Inflammatory macrophage treated with lipopolysaccharide for 1 hour (primary cell): ENCODE data around the gene COL1A1.

Experiments
- DNase-seq, 2 donors: peaks; one replicate each; pipeline ENCODE4 v3.0.0-alpha.2; 2020 to 2022

The COL1A1 gene

DNA sequence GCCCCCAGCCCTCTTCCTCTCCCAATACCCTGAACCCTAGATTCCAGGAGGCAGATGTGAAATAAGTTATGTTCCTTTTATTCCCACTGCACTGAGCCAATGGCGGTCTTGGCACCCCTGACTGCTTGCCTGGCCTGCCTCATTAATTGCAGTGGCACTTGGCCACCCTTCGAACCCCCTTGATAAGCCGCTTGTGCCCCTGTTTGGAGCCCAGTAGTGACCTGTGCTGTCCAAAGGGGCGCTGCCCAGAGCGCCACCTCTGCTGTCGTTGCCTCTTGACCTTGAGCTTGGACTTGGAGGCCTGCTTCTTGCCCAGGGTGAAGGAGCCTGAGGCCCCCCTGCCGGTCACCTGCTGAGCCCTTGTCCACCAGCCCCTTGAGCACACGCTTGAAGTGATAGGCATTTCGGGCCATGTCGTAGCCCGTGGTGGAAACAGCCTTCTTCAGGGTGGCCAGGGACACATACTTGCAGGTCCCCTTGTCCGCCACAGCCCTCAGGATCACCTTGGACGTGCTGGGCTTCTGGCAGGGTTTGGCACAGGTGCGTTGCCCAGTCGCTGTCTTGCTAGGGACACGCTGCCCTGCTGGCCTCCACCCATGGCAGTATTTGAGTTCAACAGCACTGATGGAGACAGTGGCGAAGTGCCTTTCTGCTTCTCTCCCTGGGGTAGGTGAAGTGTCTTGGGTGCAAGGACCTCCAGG, 29.9 kb downstream of the COL1A1 start:
- DNase-seq = no peak

GRCh38 chr17:50170662-50171370, 30.6 kb downstream of the COL1A1 start:
- no peak for DNase-seq

DNA sequence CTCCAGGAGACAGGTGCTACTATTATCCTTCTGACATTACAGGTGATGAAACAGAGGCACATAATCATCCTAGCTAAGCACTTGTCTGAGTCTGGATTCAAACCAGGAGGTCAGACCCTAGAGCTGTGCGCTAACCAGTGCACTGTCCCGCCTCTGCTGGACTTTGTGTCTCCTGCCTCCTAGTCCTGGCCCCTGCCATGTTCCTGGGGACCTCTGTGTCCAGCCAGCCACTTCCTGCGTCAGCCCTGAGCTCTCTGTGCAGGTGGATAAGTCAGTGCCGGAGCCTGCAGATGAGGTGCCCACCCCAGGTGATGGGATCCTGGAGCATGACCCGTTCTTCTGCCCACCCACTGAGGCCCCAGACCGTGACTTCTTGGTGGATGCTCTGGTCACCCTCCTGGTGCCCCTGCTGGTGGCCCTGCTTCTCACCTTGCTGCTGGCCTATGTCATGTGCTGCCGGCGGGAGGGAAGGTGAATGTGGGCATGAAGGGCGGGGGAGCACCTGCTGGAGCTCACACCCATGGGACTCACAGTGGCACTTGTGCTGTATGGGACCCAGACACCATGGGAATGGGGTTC, 31.5 kb downstream of the COL1A1 start:
- DNase-seq = no peak

- peak; percentile 45 to 83 for DNase-seq
Observed at GRCh38 chr17:50169121-50169764, 32.2 kb downstream of the COL1A1 start.

- no peak for DNase-seq
Observed at GRCh38 chr17:50168319-50168718, 33.1 kb downstream of the COL1A1 start.

DNA sequence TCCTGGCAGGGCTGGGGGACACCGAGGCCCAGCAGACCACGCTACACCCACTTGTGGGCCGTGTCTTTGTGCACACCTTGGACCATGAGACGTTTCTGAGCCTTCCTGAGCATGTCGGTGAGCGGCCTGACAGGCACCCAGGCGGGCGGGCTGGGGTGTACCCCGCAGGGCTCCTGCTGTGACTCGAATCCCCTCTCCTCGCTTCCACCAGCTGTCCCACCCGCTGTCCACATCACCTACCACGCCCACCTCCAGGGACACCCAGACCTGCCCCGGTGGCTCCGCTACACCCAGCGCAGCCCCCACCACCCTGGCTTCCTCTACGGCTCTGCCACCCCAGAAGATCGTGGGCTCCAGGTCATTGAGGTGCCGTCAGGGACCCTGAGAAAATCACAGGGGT, 34.1 kb downstream of the COL1A1 start:
- no peak for DNase-seq

DNA sequence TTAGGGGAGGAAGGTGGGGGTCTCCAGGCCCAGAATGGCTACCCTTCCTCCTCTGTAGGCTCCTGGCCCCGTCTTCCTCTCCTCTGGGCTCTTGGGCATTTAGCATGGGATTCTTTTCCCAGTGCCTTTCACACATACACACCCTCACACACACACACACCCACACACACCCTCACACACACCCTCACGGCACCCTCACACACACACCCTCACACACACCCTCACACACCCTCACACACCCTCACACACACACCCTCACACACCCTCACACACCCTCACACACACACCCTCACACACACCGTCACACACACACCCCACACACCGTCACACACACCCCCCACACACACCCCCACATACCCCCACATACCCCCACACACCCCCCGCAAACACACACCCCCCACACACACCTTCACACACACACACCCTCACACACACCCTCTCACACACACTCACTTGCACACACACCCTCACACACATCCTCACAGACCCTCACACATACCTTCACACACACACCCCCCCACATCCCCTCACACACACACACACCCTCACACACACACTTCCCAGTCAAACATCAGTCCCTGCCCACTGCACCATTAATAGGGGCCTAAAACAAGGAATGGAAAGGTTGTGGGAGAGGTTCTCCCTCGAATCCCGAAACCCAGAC, 34.8 kb downstream of the COL1A1 start:
- no peak for DNase-seq

- no peak for DNase-seq
Observed at GRCh38 chr17:50165867-50166517, 35.4 kb downstream of the COL1A1 start, which contains the start of gene SGCA. SGCA (plus strand) TSS chr17:50166005; CDS start chr17:50166041, 36 bp downstream.

DNA sequence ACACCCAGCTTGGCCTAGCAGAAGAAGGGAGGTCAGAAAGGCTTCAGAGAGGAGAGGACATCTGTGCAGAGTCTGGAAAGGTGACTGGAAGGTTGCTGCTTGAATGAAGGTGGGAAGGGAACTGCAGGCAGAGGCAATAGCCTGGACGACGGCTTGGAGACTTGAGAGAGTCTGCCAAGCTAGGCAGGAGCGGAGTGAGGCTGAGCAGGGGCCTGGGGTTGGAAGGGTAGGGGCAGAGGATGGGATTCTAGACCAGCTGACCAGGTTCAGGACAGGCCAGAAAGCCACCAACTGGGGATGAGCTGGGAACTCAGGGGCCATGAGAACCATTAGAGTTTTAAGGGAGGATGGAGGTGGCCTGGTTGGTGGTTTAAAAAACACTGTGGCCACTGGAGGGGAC, 36.0 kb downstream of the COL1A1 start:
- no peak for DNase-seq

GRCh38 chr17:50165066-50165465, 36.4 kb downstream of the COL1A1 start:
- DNase-seq = no peak

GRCh38 chr17:50164697-50164988, 36.8 kb downstream of the COL1A1 start:
- no peak for DNase-seq

GRCh38 chr17:50163843-50164696, 37.4 kb downstream of the COL1A1 start:
- peak; percentile 71 to 92 for DNase-seq

DNA sequence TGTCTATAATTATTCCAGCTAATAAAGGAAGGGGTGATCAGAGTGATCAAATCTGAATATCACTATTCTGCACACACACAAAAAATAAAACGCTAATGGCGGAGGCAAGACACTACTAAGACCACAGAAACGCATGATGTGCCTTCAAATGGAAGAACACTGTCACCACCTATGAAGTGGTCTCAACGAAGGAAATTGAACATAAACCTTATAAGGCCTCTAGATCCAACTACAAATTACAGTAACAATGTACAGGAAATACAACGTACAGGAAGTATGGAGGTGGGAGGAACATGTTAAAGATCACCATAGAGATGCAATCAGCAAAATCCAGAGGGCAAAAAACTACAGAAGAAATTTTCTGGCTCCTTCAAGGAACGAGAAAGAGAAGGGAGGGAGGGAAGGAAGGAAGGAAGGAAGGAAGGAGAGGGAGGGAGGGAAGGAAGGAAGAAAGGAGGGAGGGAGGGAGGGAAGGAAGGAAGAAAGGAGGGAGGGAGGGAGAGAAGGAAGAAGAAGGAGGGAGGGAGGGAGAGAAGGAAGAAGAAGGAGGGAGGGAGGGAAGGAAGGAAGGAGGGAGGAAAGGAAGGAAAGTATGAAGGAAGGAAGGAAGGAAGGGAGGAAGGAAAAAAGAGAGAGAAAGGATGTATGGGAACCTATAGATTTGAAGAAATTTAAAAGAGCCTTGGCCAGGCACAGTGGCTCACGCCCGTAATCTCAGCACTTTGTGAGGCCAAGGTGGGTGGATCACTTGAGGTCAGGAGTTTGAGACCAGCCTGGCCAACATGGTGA, 38.8 kb downstream of the COL1A1 start:
- no peak for DNase-seq

GRCh38 chr17:50161911-50162288, 39.5 kb downstream of the COL1A1 start:
- DNase-seq = no peak

DNA sequence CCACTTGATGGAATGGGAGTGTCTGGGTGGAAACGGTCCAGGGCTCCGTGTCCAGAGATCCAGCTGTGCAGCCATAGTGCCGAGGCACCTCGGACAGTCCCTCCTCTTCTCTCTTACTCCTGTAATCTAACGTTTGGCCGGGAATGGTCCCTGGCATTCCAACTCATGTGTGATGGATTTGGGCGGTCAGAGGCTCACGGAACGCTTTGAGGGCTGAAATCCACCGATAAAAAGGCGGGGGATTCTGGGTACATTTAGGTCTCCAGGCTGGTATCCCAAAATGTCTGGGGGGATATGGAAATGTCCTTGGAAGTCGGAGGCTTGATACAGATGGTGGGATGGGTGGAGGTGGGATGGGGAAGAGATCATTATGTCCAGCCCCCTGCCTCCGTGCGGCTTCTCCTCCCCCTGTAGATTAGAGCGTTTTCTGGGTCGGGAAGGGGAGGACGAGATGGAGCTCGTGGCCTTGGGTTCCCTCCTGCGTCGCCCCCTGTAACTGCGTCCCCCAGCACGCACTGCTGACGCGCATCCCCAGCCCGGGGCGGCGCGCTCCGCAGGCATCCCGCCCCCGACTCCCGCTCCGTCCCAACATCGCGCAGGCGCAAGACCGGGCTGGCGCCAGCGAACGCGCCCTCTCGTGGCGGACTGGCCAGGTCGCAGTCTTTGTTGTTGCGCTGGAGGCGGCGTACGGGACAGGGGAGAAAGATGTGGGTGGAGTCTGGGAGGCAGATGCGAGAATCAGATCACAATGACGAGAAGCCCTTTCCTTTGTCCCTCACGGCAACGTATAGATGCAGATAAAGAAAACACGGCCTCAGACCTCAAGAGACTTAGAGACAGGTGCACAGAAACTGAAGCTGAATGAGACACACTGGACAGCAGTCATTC, 40.2 kb downstream of the COL1A1 start:
- peak; percentile 81 to 93 for DNase-seq

DNA sequence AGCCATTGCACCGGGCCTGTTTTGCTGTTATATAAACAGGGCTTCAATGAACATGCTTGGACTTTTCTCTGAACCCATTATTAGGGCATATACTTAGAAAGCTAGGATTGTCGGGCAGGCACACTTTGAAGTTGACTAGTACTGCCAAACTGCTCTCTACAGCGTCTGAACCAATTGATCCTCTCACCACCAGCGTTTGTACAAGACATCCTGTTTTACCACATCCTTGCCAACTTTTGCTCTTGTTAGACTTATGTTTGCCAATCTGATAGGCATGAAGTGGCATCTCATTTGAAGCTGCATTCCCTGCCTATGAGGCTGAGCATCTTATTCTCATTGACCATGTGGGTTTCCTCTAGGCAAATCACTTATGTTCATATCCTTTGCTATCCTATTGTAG, 43.5 kb downstream of the COL1A1 start:
- no peak for DNase-seq

DNA sequence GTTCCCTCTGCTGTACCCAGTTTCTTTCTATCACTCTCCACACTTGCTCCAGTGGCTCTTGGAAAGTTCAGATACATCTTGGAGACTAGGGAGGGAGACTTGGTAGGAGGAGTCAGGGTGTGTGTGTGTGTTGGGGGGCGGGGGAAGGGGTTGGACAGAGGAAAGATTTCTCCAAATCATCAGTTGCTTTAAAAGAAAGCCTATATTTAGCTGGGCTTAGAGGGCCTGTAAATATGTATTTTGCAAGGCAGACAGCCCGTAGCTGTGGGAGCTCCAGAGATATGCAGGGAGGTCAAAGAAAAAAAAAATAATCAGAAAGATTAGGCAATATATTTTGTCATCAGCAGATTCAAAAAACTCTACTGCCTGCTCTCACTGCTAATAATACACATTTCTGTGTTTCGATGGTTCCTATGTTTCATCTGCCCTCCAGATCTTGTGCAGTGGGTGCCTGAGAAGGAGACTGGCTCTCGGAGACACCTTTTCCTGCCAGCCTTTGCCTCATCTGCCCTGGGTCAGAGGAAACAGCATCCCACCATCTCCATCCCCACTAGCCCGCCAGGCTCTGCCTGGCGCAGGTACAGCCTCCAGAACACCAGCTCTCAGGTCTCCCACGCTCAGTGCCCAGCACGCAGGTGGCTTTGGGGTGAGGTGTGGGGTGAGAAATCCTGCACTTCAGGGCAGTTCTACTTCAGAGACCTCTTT, 46.2 kb downstream of the COL1A1 start:
- peak in 1 of 2 donors; percentile 19 for DNase-seq

GRCh38 chr17:50154604-50155003, 46.8 kb downstream of the COL1A1 start:
- no peak for DNase-seq
